CD14-positive monocyte (primary cell): ENCODE measurements around the gene SRRT. TPM values are rescaled to one million over a fixed set of nuclear protein-coding genes. Genes with fewer than 3 reads are reported as not detected.

Experiments
- DNase-seq, 3 donors: peaks; one replicate each; pipeline ENCODE4 v3.0.0-alpha.2; 2011 to 2022
- H2AFZ ChIP-seq: 2 replicates; pipeline ENCODE4 v1.6.0; 2012; ENCODE audit warnings: mild to moderate bottlenecking, low read depth, low read length, inconsistent platforms; ENCODE audit not compliant: insufficient read depth, poor library complexity, severe bottlenecking
- H3K27ac ChIP-seq, 2 donors: 1 replicate in 1 of 2; 2 replicates in 1 of 2; pipeline ENCODE4 v1.5.1; 2012 to 2013; ENCODE audit warnings: low read length in 2 of 2, control low read depth in 1 of 2, inconsistent platforms in 1 of 2, low read depth in 1 of 2, mild to moderate bottlenecking in 1 of 2
- H3K27me3 ChIP-seq, 2 donors: one replicate each; pipeline versions ENCODE4 v1.6.0 to v1.6.1; 2011 to 2013; ENCODE audit warnings: low read length in 2 of 2; ENCODE audit not compliant: control insufficient read depth in 2 of 2, insufficient read depth in 2 of 2
- H3K36me3 ChIP-seq, 2 donors: replicated peaks in 1 of 2; 1 replicate in 1 of 2; 2 replicates in 1 of 2; pipeline versions ENCODE4 v1.5.1 to v1.6.1; 2012 to 2013; ENCODE audit warnings: low read length in 2 of 2, control low read depth in 1 of 2, inconsistent platforms in 1 of 2, mild to moderate bottlenecking in 1 of 2; ENCODE audit not compliant: insufficient read depth in 2 of 2, control insufficient read depth in 1 of 2
- H3K4me1 ChIP-seq, 2 donors: 1 replicate in 1 of 2; 2 replicates in 1 of 2; pipeline versions ENCODE4 v1.5.1 to v1.6.1; 2012 to 2013; ENCODE audit warnings: low read length in 2 of 2, control low read depth in 1 of 2, inconsistent platforms in 1 of 2, mild to moderate bottlenecking in 1 of 2, moderate library complexity in 1 of 2; ENCODE audit not compliant: insufficient read depth in 2 of 2, control insufficient read depth in 1 of 2
- H3K4me2 ChIP-seq: replicated peaks from 2 replicates; pipeline ENCODE3; 2012; ENCODE audit warnings: low read length, moderate library complexity, mild to moderate bottlenecking; ENCODE audit not compliant: poor library complexity, severe bottlenecking; ENCODE audit errors: extremely low read depth
- H3K4me3 ChIP-seq, 3 experiments: fragments of 200-600 bp in 1 of 3; sonication (generic) in 1 of 3; replicated peaks in 1 of 3; 1 replicate in 2 of 3; 2 replicates in 1 of 3; pipeline ENCODE4 v1.5.1; 2011 to 2013; ENCODE audit warnings: low read length in 3 of 3, mild to moderate bottlenecking in 3 of 3, control low read depth in 2 of 3, low read depth in 2 of 3, inconsistent platforms in 1 of 3, moderate library complexity in 1 of 3
- H3K79me2 ChIP-seq: 2 replicates; pipeline ENCODE4 v1.6.0; 2012; ENCODE audit warnings: mild to moderate bottlenecking, control low read depth, inconsistent platforms, low read length, moderate library complexity; ENCODE audit not compliant: insufficient read depth
- H3K9ac ChIP-seq: 2 replicates; pipeline ENCODE4 v1.6.0; 2017; ENCODE audit warnings: low read length, mild to moderate bottlenecking; ENCODE audit not compliant: insufficient read depth, poor library complexity, severe bottlenecking
- H3K9me3 ChIP-seq, 2 donors: replicated peaks in 1 of 2; 1 replicate in 1 of 2; 2 replicates in 1 of 2; pipeline versions ENCODE4 v1.5.1 to v1.6.1; 2012 to 2013; ENCODE audit warnings: low read length in 2 of 2, control low read depth in 1 of 2; ENCODE audit not compliant: control insufficient read depth in 1 of 2, insufficient read depth in 1 of 2
- H4K20me1 ChIP-seq: 2 replicates; pipeline ENCODE4 v1.6.0; 2012; ENCODE audit warnings: mild to moderate bottlenecking, low read length, control low read depth, moderate library complexity; ENCODE audit not compliant: insufficient read depth
- H3K27ac Mint-ChIP-seq, 7 donors: one replicate each; pipeline ENCODE4 v1.8.0; 2020; ENCODE audit warnings: mild to moderate bottlenecking in 7 of 7, mixed read lengths in 7 of 7, moderate library complexity in 6 of 7, inconsistent platforms in 2 of 7
- H3K27me3 Mint-ChIP-seq, 3 donors: one replicate each; pipeline ENCODE4 v1.8.0; 2021 to 2022; ENCODE audit warnings: low read depth in 3 of 3, mild to moderate bottlenecking in 3 of 3, mixed read lengths in 3 of 3, moderate library complexity in 3 of 3, inconsistent platforms in 1 of 3
- H3K36me3 Mint-ChIP-seq, 2 donors: one replicate each; pipeline ENCODE4 v1.8.0; 2020; ENCODE audit warnings: mixed read lengths in 2 of 2, inconsistent platforms in 1 of 2, mild to moderate bottlenecking in 1 of 2
- H3K4me1 Mint-ChIP-seq: one replicate; pipeline ENCODE4 v1.8.0; 2020; ENCODE audit warnings: mild to moderate bottlenecking, mixed read lengths
- H3K4me3 Mint-ChIP-seq, 2 donors: one replicate each; pipeline ENCODE4 v1.8.0; 2020; ENCODE audit warnings: mild to moderate bottlenecking in 2 of 2, mixed read lengths in 2 of 2, moderate library complexity in 1 of 2
- H3K9me3 Mint-ChIP-seq, 7 donors: one replicate each; pipeline ENCODE4 v1.8.0; 2020 to 2022; ENCODE audit warnings: mixed read lengths in 7 of 7, mild to moderate bottlenecking in 6 of 7, moderate library complexity in 6 of 7, inconsistent platforms in 2 of 7
- CTCF ChIP-seq: fragments of 200-600 bp; IDR thresholded peaks from one replicate; pipeline ENCODE4 v1.8.0; 2022; ENCODE audit warnings: antibody characterized with exemption, mild to moderate bottlenecking
- WGBS: methylation state at CpG from one replicate; pipeline ENCODE4 v1.1.5; 2013; ENCODE audit warnings: missing lambda C conversion rate; ENCODE audit not compliant: insufficient coverage; 5-methylcytosine and 5-hydroxymethylcytosine counted together
- intact Hi-C, 2 donors: fragments of 100-400 bp; cut with micrococcal nuclease; formaldehyde crosslinking; loops; one replicate each; pipeline versions ENCODE4 v1.15.0 to v1.15.1; 2023
- polyA plus RNA-seq, 3 donors: library from polyadenylated mRNA; depleted of rRNA in 1 of 3; unstranded in 2 of 3; stranded (reverse) in 1 of 3; fragments of 300-500 nt in 2 of 3; fragments of >200 nt in 1 of 3; fragmentation: Illumina TruSeq in 2 of 3; gene quantifications; 1 replicate in 2 of 3; 2 replicates in 1 of 3; pipeline ENCODE4 v1.2.3, GENCODE V29; 2012 to 2021

SRRT gene
- polyA plus RNA-seq, 3 donors = 26.9 to 116 (median 29.6) TPM

DNA sequence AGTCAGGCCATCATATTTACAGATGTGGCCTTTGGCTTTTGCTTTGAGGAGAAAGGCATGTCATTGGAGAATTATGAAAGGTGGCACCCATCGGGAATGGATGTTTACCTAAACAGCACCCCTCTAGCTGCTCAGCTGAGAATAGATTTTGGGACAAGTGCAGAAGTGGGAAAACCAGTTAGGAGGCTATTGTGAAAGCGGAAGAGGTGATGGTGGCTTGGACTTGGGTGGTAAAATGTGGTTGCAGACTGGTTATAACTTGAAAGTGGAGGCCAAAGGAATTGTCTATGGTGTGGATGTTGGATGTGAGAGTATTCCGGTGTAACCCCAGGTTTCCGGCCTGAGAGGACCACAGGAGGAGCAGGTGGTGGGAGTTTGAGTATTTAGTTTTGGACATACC is 27.5 kb upstream of the SRRT start:
- WGBS = 100% methylated on average over 3 of the region's 4 CpGs
- Mint-ChIP-seq H3K4me1 (peaks cover 7% of the 10 kb centered on the region), H3K27ac (no peak overlapping the region), H3K9me3 (no peaks in the 10 kb centered on the region), H3K4me3 (no peak overlapping the region), H3K27me3 (peaks cover 0 to 8% (median 0%) of the 10 kb centered on the region in 3 donors), H3K36me3 (no peaks in the 10 kb centered on the region)
- H3K27ac ChIP-seq = no peak overlapping the region
- no peak for DNase-seq
- H3K9me3 ChIP-seq = no peaks in the 10 kb centered on the region
- no peak overlapping the region for H2AFZ ChIP-seq
- TF ChIP-seq CTCF = no peak
- H3K4me2 ChIP-seq = no peak overlapping the region
- peaks cover 0 to 2% of the 10 kb centered on the region in 2 donors for H3K27me3 ChIP-seq
- peaks cover 3% of the 10 kb centered on the region for H4K20me1 ChIP-seq
- intact Hi-C loops = no loop called here
- peaks cover 5% of the 10 kb centered on the region for H3K79me2 ChIP-seq
- H3K4me1 ChIP-seq = peaks cover 7 to 8% of the 10 kb centered on the region in 2 donors
- no peak overlapping the region for H3K9ac ChIP-seq
- no peaks in the 10 kb centered on the region for H3K36me3 ChIP-seq
- no peak overlapping the region for H3K4me3 ChIP-seq

DNA sequence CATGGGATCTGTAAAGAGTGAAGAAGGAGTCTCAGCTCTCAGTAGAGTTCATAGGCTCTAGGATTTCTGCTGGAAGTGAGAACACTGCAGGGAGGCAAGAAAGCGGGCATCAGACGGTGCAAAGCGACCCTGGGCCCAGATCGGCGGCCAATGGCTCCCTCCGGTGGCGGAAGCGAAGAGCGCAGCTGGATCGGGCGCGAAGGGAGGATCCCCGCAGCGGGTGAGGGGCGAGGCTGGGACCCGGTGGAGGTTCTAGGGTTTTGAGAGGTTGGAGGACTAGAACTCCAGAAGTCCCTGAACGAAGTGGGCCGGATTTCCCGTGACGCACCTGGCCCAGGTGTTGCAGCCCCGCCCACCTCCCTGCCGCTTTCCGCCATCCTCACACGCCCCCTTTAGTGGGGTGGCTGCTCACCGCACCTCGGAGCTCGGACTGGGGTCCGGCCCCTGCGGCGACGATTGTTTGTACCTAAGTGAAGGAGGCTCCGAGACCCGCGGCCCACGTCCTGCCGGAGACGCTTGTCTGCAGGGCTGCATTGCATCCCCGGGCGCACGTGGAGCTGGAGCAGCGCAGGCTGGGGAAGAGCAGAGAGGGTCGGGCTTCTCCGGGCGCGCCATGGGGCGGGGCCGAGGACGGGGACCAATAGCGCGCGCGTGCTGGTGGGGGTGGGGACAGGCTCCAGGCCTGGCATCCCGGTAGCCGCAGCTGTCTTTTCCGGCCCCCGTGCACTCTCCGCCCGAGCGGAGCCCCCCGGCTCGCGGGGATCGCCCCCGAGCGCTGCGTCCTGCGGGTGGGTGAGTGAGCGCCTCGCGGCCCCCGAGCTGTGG is 22.6 kb upstream of the SRRT start, which contains the start of gene SLC12A9:
Gene SLC12A9, plus strand, starts transcription at position 666 of the 825 bp plus-strand sequence. CDS start 1,485 bp downstream, outside the sequence.
- WGBS = under 1% methylated on average over 57 of the region's 71 CpGs

More for the DNA sequence above, 22.6 kb upstream of the SRRT start, which contains the start of gene SLC12A9:
- Histone ChIP-seq H3K9me3 (no peaks in the 10 kb centered on the region), H3K27me3 (peaks cover 0 to 2% of the 10 kb centered on the region in 2 donors), H3K4me2 (peak within 1 kb of the TSS; percentile 89), H3K4me3 (peak within 1 kb of the TSS; percentile 53 to 99 (median 69)), H2AFZ (peak within 1 kb of the TSS; percentile 78), H4K20me1 (peaks cover 51% of the 10 kb centered on the region), H3K9ac (peak within 1 kb of the TSS; percentile 70), H3K4me1 (peaks cover 25 to 41% of the 10 kb centered on the region in 2 donors), H3K79me2 (peaks cover 53% of the 10 kb centered on the region), H3K27ac (peak within 1 kb of the TSS; percentile 48 to 84), H3K36me3 (peaks cover 21 to 31% of the 10 kb centered on the region in 2 donors)
- H3K27me3 Mint-ChIP-seq = peaks cover 0 to 3% (median 0%) of the 10 kb centered on the region in 3 donors
- no peaks in the 10 kb centered on the region for H3K9me3 Mint-ChIP-seq
- peaks cover 21 to 35% of the 10 kb centered on the region in 2 donors for H3K36me3 Mint-ChIP-seq
- intact Hi-C loops = loop anchor here (2.0 to 10.0 kb wide), 4 partner anchors 53 to 155 kb away; partner anchors contain the start of genes EPO (in 1 of the 2) and POP7 (in 1 of the 2)
- DNase-seq = peak; percentile 58 to 79 (median 64)
- peaks cover 38% of the 10 kb centered on the region for H3K4me1 Mint-ChIP-seq
- H3K27ac Mint-ChIP-seq = peak within 1 kb of the TSS; percentile 85 to 94 (median 92)
- H3K4me3 Mint-ChIP-seq = peak within 1 kb of the TSS; percentile 94 to 96
- TF ChIP-seq CTCF = peak; percentile 96
